Esophagus muscularis mucosa (tissue), 4 donors: ENCODE results near the gene EIF4A2.

Experiments used
- CTCF ChIP-seq, 3 experiments: fragments of 200-600 bp in 2 of 3; fragments of 450-650 bp in 1 of 3; sonication (generic) in 2 of 3; IDR thresholded peaks; one replicate each; pipeline ENCODE4 v1.5.1; 2017 to 2019; ENCODE audit warnings: antibody characterized with exemption in 3 of 3, mild to moderate bottlenecking in 2 of 3, moderate library complexity in 1 of 3
- EP300 ChIP-seq: sonication (generic); formaldehyde crosslinking; IDR thresholded peaks from one replicate; pipeline ENCODE4 v1.6.1; 2017; ENCODE audit warnings: antibody characterized with exemption
- POLR2A ChIP-seq: fragments of 450-650 bp; IDR thresholded peaks from one replicate; pipeline ENCODE4 v1.6.1; 2017; ENCODE audit warnings: antibody characterized with exemption, moderate library complexity, mild to moderate bottlenecking, low read depth
- POLR2AphosphoS5 ChIP-seq, 2 donors: sonication (generic); formaldehyde crosslinking; IDR thresholded peaks; one replicate each; pipeline ENCODE4 v1.6.1; 2017; ENCODE audit warnings: antibody characterized with exemption in 2 of 2

DNA sequence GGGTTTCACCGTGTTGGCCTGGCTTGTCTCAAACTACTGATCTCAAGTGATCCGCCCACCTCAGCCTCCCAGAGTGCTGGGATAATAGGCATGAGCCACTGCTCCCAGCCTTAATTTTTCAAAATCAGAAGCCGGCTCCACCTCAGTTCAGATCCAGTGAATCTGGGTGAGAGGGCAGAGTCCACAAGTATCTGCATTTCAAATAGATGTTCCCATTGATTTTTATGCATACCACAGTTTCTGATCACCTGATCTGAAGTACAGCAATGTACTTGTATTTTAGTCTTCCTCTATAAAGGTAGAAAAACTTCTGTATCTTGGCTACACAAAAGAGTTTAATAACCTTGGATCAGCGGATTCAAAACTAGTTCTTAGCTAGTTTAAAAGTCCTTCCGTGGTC, 4.2 kb upstream of the EIF4A2 start:
- TF ChIP-seq CTCF (IDR thresholded peaks at IDR 0.05) = no peak
- no peak for TF ChIP-seq POLR2AphosphoS5 (IDR thresholded peaks at IDR 0.05)
- no peak for TF ChIP-seq POLR2A
- TF ChIP-seq EP300 = no peak
